Thyroid gland (tissue), 4 donors: Measurements from ENCODE around the gene MVB12B. TPM values are rescaled to one million over a fixed set of nuclear protein-coding genes. Genes with fewer than 3 reads are reported as not detected.

Source experiments
- DNase-seq, 2 donors: peaks; one replicate each; pipeline ENCODE4 v3.0.0-alpha.2; 2019
- H3K27ac ChIP-seq, 3 donors: fragments of 200-600 bp; sonication (generic); 1 replicate in 2 of 3; 2 replicates in 1 of 3; pipeline ENCODE4 v1.5.1; 2016 to 2019; ENCODE audit warnings: mild to moderate bottlenecking in 1 of 3, moderate library complexity in 1 of 3
- H3K27me3 ChIP-seq: fragments of 200-600 bp; sonication (generic); one replicate; pipeline ENCODE4 v1.5.1; 2019
- H3K36me3 ChIP-seq, 2 donors: fragments of 200-600 bp; sonication (generic); one replicate each; pipeline ENCODE4 v1.5.1; 2016 to 2019
- H3K4me1 ChIP-seq, 2 donors: fragments of 200-600 bp; sonication (generic); one replicate each; pipeline ENCODE4 v1.5.1; 2017 to 2019
- H3K4me3 ChIP-seq, 3 donors: fragments of 200-600 bp; sonication (generic); replicated peaks in 1 of 3; 1 replicate in 2 of 3; 2 replicates in 1 of 3; pipeline ENCODE4 v1.5.1; 2016; ENCODE audit warnings: mild to moderate bottlenecking in 1 of 3
- H3K9me3 ChIP-seq: fragments of 200-600 bp; sonication (generic); one replicate; pipeline ENCODE4 v1.5.1; 2017
- POLR2A ChIP-seq, 2 donors: fragments of 450-650 bp; IDR thresholded peaks; one replicate each; pipeline ENCODE4 v1.6.1; 2017; ENCODE audit warnings: antibody characterized with exemption in 2 of 2, mild to moderate bottlenecking in 2 of 2, moderate library complexity in 1 of 2
- WGBS, 2 donors: methylation state at CpG; one replicate each; pipeline ENCODE4 v1.1.5; 2017; 5-methylcytosine and 5-hydroxymethylcytosine counted together
- intact Hi-C: fragments of 100-400 bp; cut with DNase I; formaldehyde crosslinking; loops from one replicate; pipeline ENCODE4 v1.15.1; 2023
- total RNA-seq, 4 donors: library from RNA; depleted of rRNA; stranded (reverse); fragments of >200 nt; gene quantifications; one replicate each; pipeline ENCODE4 v1.2.3, GENCODE V29; 2016
- TF ChIP-seq, protein P1 (sequence below), 6 experiments: fragments of 200-600 bp in 3 of 6; fragments of 450-650 bp in 3 of 6; sonication (generic) in 3 of 6; IDR thresholded peaks; one replicate each; pipeline ENCODE4 v1.5.1; 2016 to 2019; ENCODE audit warnings: antibody characterized with exemption in 6 of 6, mild to moderate bottlenecking in 2 of 6, inconsistent platforms in 1 of 6, moderate library complexity in 1 of 6

The MVB12B gene
- total RNA-seq, 4 donors from 2014 or later, result 13.4 to 19.3 (median 15.5) TPM

DNA sequence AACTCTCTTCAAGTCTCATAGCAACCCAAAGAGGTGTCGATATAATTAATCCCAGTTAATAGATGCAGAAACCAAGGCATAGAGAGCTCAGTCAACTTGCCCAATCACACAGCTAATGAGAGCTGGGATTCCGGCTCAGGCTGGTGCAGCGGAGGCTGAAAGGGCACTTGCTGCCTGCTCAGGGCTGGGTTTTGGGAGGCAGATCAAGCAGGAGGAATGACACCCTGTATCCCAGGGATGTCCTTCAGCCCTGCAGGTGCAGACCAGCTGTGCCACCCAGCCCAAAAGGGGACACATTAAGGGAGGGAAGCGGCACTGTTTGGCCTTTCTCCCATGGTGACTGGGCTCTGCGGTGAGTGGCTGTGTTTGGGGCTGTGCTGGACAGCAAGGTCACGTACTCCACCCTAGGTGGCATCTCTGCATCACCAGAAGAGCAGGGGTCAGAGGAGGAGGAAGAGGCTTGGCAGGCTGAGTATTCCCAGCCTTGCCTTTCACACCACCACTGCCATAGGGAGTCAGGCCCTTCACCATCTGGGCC lies 124.1 kb downstream of the MVB12B start:
- Histone ChIP-seq H3K27ac (no peak overlapping the region), H3K36me3 (no peaks in the 10 kb centered on the region), H3K9me3 (no peaks in the 10 kb centered on the region), H3K4me1 (no peaks in the 10 kb centered on the region), H3K4me3 (no peak overlapping the region), H3K27me3 (no peaks in the 10 kb centered on the region)
- no peak for DNase-seq
- TF ChIP-seq POLR2A (IDR thresholded peaks at IDR 0.05), result no peak
- TF ChIP-seq, protein P1, sequence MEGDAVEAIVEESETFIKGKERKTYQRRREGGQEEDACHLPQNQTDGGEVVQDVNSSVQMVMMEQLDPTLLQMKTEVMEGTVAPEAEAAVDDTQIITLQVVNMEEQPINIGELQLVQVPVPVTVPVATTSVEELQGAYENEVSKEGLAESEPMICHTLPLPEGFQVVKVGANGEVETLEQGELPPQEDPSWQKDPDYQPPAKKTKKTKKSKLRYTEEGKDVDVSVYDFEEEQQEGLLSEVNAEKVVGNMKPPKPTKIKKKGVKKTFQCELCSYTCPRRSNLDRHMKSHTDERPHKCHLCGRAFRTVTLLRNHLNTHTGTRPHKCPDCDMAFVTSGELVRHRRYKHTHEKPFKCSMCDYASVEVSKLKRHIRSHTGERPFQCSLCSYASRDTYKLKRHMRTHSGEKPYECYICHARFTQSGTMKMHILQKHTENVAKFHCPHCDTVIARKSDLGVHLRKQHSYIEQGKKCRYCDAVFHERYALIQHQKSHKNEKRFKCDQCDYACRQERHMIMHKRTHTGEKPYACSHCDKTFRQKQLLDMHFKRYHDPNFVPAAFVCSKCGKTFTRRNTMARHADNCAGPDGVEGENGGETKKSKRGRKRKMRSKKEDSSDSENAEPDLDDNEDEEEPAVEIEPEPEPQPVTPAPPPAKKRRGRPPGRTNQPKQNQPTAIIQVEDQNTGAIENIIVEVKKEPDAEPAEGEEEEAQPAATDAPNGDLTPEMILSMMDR (IDR thresholded peaks at IDR 0.05), result no peak
- 84 to 97% methylated on average over 6 of the region's 6 CpGs for WGBS, 2 donors
- intact Hi-C loops, result no loop called here

DNA sequence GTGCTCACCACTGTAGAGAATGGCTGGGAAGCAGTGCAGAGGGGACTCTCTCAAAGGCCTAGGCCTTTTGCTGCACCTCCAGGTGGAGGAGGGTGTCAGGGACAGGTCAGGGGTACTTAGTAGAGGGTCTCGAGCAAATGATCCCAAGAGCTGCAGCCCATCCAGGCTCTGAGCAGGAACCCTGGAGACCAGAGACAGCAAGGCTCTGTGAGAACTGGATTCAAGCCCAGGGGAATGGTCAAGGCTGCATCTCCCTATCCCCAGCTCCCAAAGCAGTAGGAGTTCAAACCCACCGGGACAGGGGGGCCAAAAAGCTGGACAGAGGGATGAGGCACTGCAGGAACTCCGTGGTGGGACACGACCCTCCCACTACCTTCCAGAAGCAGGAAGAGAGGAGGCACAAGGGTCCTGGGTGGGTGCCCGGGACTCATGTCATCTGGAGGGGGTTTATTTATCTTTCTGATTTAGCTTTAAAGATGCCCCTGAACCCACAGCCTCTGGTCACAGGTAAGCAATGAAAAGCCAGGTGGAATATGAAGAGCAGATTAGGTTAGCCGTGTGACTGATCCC lies 124.8 kb downstream of the MVB12B start:
- no peaks in the 10 kb centered on the region for H3K27me3 ChIP-seq
- WGBS, 2 donors, result 84 to 92% methylated on average over 6 of the region's 6 CpGs
- H3K36me3 ChIP-seq, result no peaks in the 10 kb centered on the region
- no peaks in the 10 kb centered on the region for H3K4me1 ChIP-seq
- intact Hi-C loops, result no loop called here
- TF ChIP-seq POLR2A (IDR thresholded peaks at IDR 0.05), result no peak
- TF ChIP-seq, protein P1 (IDR thresholded peaks at IDR 0.05), result no peak
- no peaks in the 10 kb centered on the region for H3K9me3 ChIP-seq
- DNase-seq, result no peak
- no peak overlapping the region for H3K27ac ChIP-seq
- no peak overlapping the region for H3K4me3 ChIP-seq

DNA sequence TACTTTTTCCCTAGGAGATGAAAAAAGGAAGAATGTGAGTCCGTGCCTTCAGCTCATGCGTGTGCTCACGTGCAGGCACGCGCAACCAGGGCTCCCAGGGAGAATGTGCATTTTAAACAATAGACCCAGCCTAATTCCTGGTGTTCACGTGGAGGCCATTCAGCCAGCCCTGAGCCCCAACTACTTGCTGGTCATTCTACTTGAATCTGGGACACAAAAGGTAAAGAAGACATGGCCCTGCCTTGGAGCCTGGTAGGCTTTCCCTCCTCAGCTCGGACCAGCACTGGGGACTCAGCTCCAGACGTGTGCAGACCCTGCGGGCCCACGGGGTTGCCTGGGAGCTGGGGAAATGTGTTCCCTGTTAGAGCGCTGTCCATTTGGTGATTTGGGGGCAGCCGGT lies 125.5 kb downstream of the MVB12B start:
- no peaks in the 10 kb centered on the region for H3K36me3 ChIP-seq
- DNase-seq, result no peak
- H3K9me3 ChIP-seq, result no peaks in the 10 kb centered on the region
- no peak overlapping the region for H3K4me3 ChIP-seq
- 91 to 92% methylated on average over 12 of the region's 12 CpGs for WGBS, 2 donors
- TF ChIP-seq, protein P1 (IDR thresholded peaks at IDR 0.05), result no peak
- no peak for TF ChIP-seq POLR2A (IDR thresholded peaks at IDR 0.05)
- no peaks in the 10 kb centered on the region for H3K27me3 ChIP-seq
- no peak overlapping the region for H3K27ac ChIP-seq
- intact Hi-C loops, result no loop called here
- no peaks in the 10 kb centered on the region for H3K4me1 ChIP-seq

DNA sequence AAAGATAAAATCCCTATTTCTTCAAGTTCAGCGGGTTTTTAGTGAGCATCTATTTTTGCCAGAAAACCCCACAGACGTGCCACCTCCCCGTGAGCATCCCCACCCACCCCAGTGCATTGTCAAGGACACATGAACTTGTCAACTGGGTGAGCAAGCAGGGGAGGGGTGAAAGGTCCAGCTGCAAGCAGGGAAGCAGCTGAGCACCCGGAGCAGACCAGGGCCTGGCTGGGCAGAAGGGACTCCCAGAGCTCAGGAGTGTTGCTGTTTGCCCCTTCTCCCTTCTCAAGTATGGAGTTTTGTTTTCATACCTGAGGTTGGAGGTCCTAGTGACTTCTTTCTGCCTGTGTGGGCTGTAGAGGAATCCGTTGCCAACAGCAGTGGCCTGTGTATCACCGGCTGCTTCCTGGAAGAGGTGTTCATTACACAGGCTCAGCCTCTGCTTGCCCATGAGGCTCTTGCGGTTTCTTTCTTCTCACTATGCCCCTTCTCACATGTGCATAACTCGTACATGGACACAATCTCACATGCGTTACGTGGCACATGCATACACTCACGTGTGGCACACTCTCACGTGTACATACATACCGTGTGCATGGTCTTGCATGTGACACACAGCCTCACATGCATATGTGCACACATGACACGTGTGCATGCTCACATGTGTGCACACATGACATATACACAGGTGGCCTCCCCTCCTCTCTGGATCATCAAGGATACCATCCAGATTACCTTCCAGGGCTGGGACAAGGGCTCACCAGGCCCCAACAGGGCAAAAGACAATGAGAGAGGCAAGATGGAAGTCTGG lies 126.7 kb downstream of the MVB12B start:
- TF ChIP-seq, protein P1 (IDR thresholded peaks at IDR 0.05), result no peak
- TF ChIP-seq POLR2A (IDR thresholded peaks at IDR 0.05), result no peak
- Histone ChIP-seq H3K4me1 (no peaks in the 10 kb centered on the region), H3K9me3 (no peaks in the 10 kb centered on the region), H3K36me3 (no peaks in the 10 kb centered on the region), H3K4me3 (no peak overlapping the region), H3K27me3 (no peaks in the 10 kb centered on the region), H3K27ac (no peak overlapping the region)
- no peak for DNase-seq
- 93 to 95% methylated on average over 14 of the region's 14 CpGs for WGBS, 2 donors
- intact Hi-C loops, result no loop called here

DNA sequence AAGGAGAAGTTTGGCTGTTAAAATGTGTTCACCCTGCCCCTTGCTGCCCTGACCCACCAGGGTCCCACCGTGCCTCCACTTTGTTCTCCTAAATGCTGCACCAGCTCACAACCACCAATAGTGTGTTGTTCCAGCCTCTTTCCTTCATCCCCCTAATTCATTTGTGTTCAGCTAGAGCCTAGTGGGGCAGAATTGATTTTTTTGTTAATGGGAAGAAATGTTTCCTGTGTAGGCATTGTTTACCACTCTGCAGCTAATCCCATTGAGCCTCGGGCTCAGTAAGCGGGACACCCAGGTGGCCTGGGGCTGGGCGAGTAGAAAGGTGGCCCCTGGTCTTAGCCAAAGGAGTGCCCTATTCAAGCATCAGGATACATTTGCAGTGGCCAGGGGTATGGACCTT lies 127.6 kb downstream of the MVB12B start:
- Histone ChIP-seq H3K9me3 (no peaks in the 10 kb centered on the region), H3K4me3 (no peak overlapping the region), H3K27me3 (no peaks in the 10 kb centered on the region), H3K27ac (no peak overlapping the region), H3K4me1 (no peaks in the 10 kb centered on the region), H3K36me3 (no peaks in the 10 kb centered on the region)
- TF ChIP-seq, protein P1 (IDR thresholded peaks at IDR 0.05), result no peak
- TF ChIP-seq POLR2A (IDR thresholded peaks at IDR 0.05), result no peak
- no peak for DNase-seq
- intact Hi-C loops, result no loop called here
- WGBS, 2 donors, result 91 to 95% methylated on average over 4 of the region's 4 CpGs
